HG02623 (cell line): ENCODE results near the gene NPVF.
A peak's percentile ranks its signal among the peaks of the same experiment; 100 is the strongest.

ENCODE experiments used
- ATAC-seq: cut with Tn5 transposase; IDR thresholded peaks from one replicate; pipeline ENCODE4 v1.9.1; 2021; ENCODE audit warnings: moderate library complexity; ENCODE audit not compliant: unreplicated experiment

Gene NPVF

DNA sequence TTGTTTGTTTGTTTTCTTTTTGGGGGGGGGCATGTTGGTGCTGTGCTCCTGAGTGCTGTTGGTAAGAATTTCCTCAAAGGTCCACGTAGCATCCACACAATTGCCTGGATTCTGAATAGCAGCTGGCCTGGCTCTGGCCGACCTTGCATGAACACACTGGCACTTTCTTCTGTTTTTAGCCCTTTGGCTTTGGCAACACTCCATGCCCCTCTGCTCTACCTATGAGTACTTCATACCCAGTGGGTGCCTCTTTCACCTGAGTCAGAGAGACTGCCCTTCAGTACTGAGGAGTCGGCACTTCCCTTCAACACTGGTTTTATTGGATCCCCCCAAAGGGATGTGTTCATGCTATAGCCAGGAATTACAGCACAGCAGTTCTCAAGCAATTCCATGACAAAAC lies 7.2 kb upstream of the NPVF start:
- ATAC-seq: no peak

GRCh38 chr7:25234336-25234735 lies 6.0 kb upstream of the NPVF start:
- ATAC-seq: no peak

GRCh38 chr7:25223206-25223605 lies 5.1 kb downstream of the NPVF start:
- no peak for ATAC-seq

DNA sequence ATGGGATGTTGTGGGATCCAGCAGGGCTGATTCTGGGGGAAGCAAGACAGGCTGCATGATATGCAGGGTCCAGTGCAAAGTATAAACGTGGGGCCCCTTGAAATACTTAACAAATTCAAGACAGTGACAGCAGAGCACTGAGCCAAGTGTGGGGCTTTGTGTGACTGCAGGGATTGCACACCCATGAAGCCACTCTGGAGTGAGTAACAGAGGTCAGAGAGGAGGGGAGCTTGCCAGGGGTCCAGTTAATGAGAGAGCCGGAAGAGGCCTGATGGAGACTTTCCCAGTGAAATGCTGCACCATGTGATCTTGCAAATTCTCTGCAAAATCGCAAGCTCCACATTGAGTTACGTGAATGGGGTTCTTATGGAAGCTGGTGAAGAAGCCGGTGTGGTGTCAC lies 5.6 kb downstream of the NPVF start:
- no peak for ATAC-seq

DNA sequence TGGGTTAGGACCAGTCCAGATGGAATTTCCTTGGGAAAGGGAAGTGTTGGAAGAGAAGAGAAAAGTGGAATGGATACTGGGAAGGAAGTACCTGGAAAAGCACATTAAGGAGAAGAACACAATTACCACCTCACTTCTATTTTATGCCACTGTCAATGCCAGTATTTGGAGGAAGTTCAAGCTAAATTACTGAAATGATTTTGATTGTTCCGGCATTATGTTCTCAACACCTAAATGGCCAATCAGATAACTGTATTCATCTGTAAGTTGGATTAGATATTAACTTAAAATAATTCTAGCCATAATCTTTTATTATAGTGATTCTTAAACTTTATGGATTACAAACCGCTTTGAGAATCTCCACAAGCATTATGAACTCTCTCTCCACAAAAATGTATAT lies 7.3 kb downstream of the NPVF start:
- no peak for ATAC-seq

GRCh38 chr7:25218191-25218590 lies 10.1 kb downstream of the NPVF start:
- no peak for ATAC-seq

DNA sequence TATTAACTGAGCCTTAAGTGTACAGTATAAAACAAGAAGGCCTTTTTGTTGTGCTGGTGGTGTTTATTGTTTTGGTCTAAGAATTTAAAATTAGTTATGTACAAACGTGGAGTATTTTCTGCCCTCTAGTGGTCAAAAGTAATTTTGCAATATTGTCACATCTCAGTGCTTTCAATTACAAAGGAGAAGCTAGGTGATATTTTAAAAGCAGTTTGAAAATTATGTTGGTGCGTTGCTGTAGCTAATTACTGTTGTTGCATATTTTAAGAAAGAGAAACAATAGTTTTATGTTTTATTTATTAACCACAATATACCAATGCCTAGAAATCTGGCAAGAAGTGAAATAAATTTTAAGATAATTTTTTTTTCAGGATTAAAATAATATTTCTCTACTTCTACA lies 11.4 kb downstream of the NPVF start:
- ATAC-seq: no peak

DNA sequence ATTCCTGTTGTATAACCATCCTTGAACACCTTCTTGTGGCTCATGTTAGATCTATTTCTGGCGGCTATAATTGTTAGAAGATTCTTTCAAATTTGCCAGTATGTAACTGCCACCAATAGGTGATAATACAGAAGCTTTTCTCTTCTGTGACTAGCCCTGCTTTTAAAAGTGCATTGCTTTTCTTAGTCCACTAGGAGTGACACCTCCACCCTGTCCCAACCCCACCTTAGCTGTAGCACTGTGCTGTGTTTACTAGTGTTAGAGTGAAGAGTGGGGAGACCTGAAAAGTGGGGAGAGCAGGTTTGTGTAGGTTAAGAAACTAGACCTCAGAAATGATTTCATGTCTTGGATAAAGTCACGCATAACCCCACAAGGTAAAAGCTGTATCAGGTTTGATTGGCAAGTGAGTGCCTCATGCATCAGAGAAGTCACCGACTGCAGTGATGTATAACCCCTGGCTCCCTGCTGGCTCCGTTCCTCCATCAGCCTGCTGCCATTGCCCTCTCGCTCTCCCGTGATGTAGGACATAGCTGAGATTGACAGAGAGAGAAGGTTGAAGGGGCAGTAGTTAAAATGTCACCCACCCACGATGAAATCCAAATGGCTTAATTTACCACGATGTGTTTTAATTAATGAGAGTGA lies 12.5 kb downstream of the NPVF start:
- no peak for ATAC-seq

DNA sequence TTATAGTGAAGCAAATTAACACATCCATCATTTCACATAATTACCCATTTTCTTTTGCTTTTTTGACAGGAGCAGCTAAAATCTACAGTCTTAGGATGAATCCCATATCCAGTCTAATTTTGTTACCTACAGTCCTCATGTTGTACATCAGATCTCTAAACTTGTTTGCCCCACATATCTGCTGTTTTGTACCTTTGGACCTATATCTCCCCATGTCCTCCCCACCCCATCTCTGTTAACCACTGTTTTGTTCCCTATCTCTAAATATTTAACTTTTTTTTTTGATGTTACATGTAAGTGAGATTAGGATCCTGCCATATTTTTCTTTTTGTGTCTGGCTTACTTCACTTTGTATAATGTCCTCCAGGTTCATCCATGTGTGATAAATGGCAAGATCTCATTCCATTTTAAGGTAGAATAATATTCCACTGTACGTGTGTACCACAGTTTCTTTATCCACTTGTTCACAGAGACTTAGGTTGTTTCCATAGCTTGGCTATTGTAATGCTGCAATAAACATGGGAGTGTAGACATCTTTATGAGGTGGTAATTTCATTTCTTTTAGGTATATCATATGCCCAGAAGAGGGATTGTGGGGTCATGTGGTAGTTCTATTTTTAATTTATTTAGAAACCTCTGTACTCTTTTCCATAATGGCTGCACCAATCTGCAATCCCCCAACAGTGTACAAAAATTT lies 19.6 kb downstream of the NPVF start:
- no peak for ATAC-seq

DNA sequence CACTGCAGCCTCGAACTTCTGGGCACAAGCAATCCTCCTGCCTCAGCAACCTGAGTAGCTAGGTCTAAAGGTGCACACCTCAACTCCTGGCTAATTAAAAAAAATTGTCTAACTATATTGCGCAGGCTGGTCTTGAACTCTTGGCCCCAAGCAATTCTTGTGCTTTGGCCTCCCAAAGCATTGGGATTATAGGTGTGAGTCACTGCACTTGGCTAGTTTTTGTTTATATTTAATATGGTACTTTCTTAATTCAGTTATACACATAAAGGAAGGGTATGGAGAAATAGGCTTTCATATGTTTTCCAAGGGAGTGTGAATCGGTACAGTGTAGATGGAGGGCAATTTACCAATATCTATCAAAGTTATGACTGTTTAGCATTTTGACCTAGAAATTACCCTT lies 20.4 kb downstream of the NPVF start:
- no peak for ATAC-seq

GRCh38 chr7:25206765-25207164 lies 21.5 kb downstream of the NPVF start:
- no peak for ATAC-seq

GRCh38 chr7:25196132-25196896 lies 32.0 kb downstream of the NPVF start:
- no peak for ATAC-seq

GRCh38 chr7:25194036-25194435 lies 34.2 kb downstream of the NPVF start:
- no peak for ATAC-seq

DNA sequence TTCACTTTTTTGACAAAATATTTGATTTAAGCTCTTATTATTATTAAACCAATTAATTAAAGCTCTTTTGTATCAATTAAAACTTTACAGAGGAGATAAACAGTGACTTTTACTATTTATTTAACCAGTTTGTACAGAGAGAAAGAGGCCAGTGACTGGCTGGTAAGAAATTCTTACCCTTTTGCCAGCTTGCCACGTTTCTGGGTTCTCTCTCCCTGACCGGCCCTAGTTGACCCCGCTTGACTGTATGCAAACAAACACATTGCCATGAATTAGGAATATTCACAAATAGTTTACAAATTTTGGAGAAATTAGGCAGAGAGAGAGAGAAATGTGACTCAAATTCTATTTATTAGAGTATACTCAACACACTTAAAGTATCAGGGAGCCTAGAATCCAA lies 36.2 kb downstream of the NPVF start:
- no peak for ATAC-seq

DNA sequence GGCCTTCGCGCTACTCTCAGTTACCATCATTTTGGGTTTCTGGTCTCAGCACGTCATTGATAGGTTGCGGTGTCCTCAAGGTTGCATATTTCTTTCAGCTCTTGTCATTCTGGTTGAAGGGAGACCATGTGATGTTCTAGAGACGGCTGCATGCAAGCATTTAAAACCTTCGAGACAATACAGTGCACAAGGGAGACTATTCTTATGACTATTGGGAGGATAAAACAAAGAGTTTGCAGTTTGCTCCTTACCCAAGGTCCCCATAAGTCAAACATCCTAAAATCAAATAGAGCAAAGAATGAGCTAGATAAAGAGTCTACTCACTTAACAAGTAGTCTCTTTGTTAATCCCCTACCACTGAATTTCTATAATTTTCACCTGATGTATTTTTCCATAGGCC lies 39.1 kb downstream of the NPVF start:
- ATAC-seq: no peak

DNA sequence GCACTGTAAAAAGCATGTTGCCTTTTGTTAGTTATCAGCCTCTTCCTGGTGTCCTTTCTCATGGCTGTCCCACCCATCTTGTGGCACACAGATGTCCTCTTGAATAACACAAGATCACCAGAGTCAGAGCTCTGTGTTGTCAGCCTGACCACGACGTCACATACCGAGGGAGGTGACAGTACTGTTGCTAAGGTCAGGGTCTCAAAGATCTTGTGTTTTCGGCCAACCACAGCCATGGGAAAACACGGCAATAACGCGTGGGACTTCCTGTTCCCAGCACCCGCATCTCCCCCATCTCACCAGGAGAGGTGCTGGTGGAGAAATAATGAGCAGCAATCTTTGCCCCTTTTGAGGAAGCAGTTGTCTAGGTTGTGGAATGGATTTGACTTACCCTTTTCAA lies 40.4 kb downstream of the NPVF start:
- no peak for ATAC-seq

DNA sequence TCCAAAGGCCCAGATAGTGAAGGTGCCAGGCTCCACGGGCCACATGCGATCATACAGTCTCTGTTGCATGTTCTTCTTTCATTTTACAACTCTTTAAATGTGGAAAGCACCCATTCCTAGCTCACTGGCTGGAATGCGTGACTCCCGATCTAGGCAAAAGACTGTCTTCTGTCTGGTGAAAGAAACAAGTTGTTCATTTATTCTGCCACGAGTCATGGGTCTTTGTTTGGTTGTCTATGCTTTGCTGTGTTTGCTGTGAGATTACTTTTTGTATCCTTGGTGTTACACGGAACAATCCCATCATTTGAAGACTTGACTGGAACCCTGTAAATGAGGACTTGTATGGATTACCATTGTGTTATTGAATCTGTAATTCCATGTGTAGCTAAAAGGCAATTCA lies 41.9 kb downstream of the NPVF start:
- no peak for ATAC-seq

DNA sequence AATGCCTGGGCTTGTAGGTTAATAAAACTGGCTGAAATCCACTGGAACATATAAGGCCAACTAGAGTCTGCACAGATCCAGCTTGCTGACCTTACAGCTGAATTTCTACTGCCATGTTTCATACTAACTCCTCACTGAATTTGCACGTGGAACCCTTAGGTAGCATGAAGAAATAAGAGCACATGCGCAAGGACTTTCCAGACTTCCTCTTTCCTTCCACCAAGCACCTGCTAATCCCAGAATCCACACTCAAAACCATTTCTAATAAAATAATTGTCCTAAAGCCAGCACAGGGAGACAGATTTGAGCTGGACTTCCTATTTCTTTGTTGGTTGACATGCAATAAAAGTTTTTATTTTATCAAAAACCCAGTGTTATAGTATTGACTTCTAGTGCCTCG lies 46.8 kb downstream of the NPVF start:
- ATAC-seq: no peak

- ATAC-seq: no peak
These were observed 47.3 kb downstream of the NPVF start for GRCh38 chr7:25180946-25181345.

DNA sequence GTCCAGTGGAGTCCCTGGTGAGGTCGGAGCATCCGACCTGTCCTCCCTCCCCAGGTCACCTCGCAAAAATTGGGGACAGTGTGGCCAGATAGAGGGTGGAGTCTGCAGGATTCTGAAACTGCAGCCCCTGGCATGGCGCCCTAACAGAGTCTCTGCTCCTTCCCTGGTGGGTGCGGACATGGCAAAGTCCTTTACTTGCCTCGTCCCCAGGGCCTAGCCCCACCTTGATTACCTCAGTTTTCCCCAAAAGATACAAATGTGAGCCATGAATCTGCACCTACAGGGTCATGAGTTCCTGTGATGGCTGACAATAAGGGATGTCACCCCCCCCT lies 47.7 kb downstream of the NPVF start:
- ATAC-seq: peak; percentile 30

GRCh38 chr7:25179771-25180591 lies 48.3 kb downstream of the NPVF start:
- peak; percentile 95 for ATAC-seq

- no peak for ATAC-seq
These were observed 49.0 kb downstream of the NPVF start for GRCh38 chr7:25179325-25179724.
